ENCODE measurements around the gene ZNF557.

ZNF557 gene

DNA sequence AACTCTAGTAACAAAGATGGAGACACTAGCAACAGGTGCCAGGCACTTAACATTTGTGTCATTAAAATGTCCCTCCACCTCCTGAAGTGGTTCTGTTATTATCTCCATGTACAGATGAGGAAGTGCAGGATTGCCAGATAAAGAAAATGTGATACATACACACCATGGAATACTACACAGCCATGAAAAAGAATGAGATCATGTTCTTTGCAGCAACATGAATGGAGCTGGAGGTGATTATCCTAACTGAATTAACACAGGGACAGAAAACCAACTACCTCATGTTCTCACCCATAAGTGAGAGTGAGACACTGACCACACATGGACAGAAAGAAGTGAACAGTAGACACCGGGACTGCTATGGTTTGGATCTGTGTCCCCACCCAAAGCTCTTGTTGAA lies 60.5 kb downstream of the ZNF557 start:
- no peak for DNase-seq

DNA sequence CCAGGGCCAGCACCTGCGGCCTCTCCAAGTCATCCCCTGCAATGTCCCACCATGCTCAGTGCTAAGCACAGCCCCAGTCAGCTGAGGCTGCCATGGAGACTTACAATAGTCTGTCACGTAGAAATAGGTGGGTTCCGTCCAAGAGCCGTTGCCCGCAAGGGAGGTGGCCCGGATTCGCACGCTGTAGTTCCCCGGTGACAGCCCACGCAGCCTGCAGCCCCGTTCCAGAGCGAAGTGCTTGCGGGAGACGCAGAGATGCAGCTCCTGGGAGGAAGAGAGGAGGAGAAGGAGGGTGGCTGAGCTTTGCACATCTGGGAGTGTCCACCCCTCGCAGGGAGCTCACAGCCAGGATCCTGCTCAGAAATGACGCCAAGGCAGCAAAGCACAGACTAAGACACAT lies 62.6 kb downstream of the ZNF557 start:
- no peak for DNase-seq

GRCh38 chr19:7137120-7137519 lies 67.6 kb downstream of the ZNF557 start:
- DNase-seq = no peak

Measured in fibroblast of skin of abdomen (primary cell).